Skeletal muscle cell (primary cell): ENCODE results near the gene NOX3.
"Not testable (repeated sequence)": the region's sequence is repeated elsewhere in the genome, so short reads cannot be mapped to it uniquely, and the experiment has no call there.

Experiments
- DNase-seq: peaks from one replicate; pipeline ENCODE4 v3.0.0-alpha.2; 2010; ENCODE audit warnings: low read depth
- H3K4me3 ChIP-seq: 2 replicates; pipeline ENCODE4 v1.5.1; 2011; ENCODE audit warnings: low read depth, mild to moderate bottlenecking, control low read depth, low read length, moderate library complexity

Gene NOX3

GRCh38 chr6:155472886-155473285, 17.2 kb upstream of the NOX3 start:
- peak; percentile 89 for DNase-seq
- no peak overlapping the region for H3K4me3 ChIP-seq

- not testable (repeated sequence) for DNase-seq, H3K4me3 ChIP-seq
These were observed 15.5 kb upstream of the NOX3 start for GRCh38 chr6:155470979-155471616.

GRCh38 chr6:155468543-155468942, 12.9 kb upstream of the NOX3 start:
- not testable (repeated sequence) for H3K4me3 ChIP-seq, DNase-seq

GRCh38 chr6:155466539-155466938, 10.9 kb upstream of the NOX3 start:
- no peak overlapping the region for H3K4me3 ChIP-seq
- peak; percentile 67 for DNase-seq

GRCh38 chr6:155461556-155461955, 5.9 kb upstream of the NOX3 start:
- no peak overlapping the region for H3K4me3 ChIP-seq

GRCh38 chr6:155454471-155454870, 1.2 kb downstream of the NOX3 start:
- DNase-seq: no peak
- H3K4me3 ChIP-seq: no peak overlapping the region

More at GRCh38 chr6:155461556-155461955, 5.9 kb upstream of the NOX3 start:
- DNase-seq: no peak

GRCh38 chr6:155454008-155454407, 1.6 kb downstream of the NOX3 start:
- no peak overlapping the region for H3K4me3 ChIP-seq
- DNase-seq: no peak

GRCh38 chr6:155452576-155452975, 3.1 kb downstream of the NOX3 start:
- no peak for DNase-seq
- H3K4me3 ChIP-seq: no peak overlapping the region

GRCh38 chr6:155451530-155451929, 4.1 kb downstream of the NOX3 start:
- not testable (repeated sequence) for H3K4me3 ChIP-seq, DNase-seq

GRCh38 chr6:155450240-155450581, 5.4 kb downstream of the NOX3 start:
- no peak overlapping the region for H3K4me3 ChIP-seq
- DNase-seq: no peak

GRCh38 chr6:155449450-155450239, 6.0 kb downstream of the NOX3 start:
- no peak overlapping the region for H3K4me3 ChIP-seq
- DNase-seq: no peak

- no peak for DNase-seq
- H3K4me3 ChIP-seq: no peak overlapping the region
These were observed 6.8 kb downstream of the NOX3 start for GRCh38 chr6:155448668-155449449.

- DNase-seq: no peak
- no peak overlapping the region for H3K4me3 ChIP-seq
These were observed 7.7 kb downstream of the NOX3 start for GRCh38 chr6:155447949-155448348.

GRCh38 chr6:155444952-155445903, 10.4 kb downstream of the NOX3 start:
- H3K4me3 ChIP-seq: no peak overlapping the region
- no peak for DNase-seq

GRCh38 chr6:155444120-155444917, 11.3 kb downstream of the NOX3 start:
- no peak overlapping the region for H3K4me3 ChIP-seq
- no peak for DNase-seq

GRCh38 chr6:155443168-155443567, 12.5 kb downstream of the NOX3 start:
- no peak for DNase-seq
- no peak overlapping the region for H3K4me3 ChIP-seq

GRCh38 chr6:155442562-155442961, 13.1 kb downstream of the NOX3 start:
- DNase-seq: no peak
- no peak overlapping the region for H3K4me3 ChIP-seq

GRCh38 chr6:155441112-155441465, 14.6 kb downstream of the NOX3 start:
- H3K4me3 ChIP-seq: no peak overlapping the region
- no peak for DNase-seq
